Endodermal cell (in vitro differentiated cells): ENCODE data around the gene DENND5A. TPM values are rescaled to one million over a fixed set of nuclear protein-coding genes. Genes with fewer than 3 reads are reported as not detected.

ENCODE experiments used
- DNase-seq: peaks from one replicate; pipeline ENCODE4 v3.0.0-alpha.2; 2017
- H3K27ac ChIP-seq: 2 replicates; pipeline ENCODE4 v1.5.1; 2013; ENCODE audit warnings: mild to moderate bottlenecking, low read depth, low read length, moderate library complexity
- H3K27me3 ChIP-seq: 2 replicates; pipeline ENCODE4 v1.6.1; 2013; ENCODE audit warnings: mild to moderate bottlenecking, low read length, moderate library complexity; ENCODE audit not compliant: insufficient read depth, control insufficient read depth, poor library complexity, severe bottlenecking
- H3K36me3 ChIP-seq: 2 replicates; pipeline ENCODE4 v1.7.0; 2013; ENCODE audit warnings: mild to moderate bottlenecking, low read length, moderate library complexity; ENCODE audit not compliant: control insufficient read depth, insufficient read depth
- H3K4me1 ChIP-seq: one replicate; pipeline ENCODE4 v1.7.0; 2013; ENCODE audit warnings: low read length; ENCODE audit not compliant: control insufficient read depth, insufficient read depth
- H3K4me3 ChIP-seq: 2 replicates; pipeline ENCODE4 v1.5.1; 2013; ENCODE audit warnings: mild to moderate bottlenecking, low read length, moderate library complexity
- H3K9ac ChIP-seq: 2 replicates; pipeline ENCODE4 v1.6.1; 2013; ENCODE audit warnings: mild to moderate bottlenecking, low read length, moderate library complexity; ENCODE audit not compliant: poor library complexity, severe bottlenecking; ENCODE audit errors: extremely low read depth
- H3K9me3 ChIP-seq: 2 replicates; pipeline ENCODE4 v1.6.1; 2013; ENCODE audit warnings: mild to moderate bottlenecking, low read length, moderate library complexity; ENCODE audit not compliant: control insufficient read depth
- H3K27ac Mint-ChIP-seq: 2 replicates; pipeline ENCODE4 v1.8.0; 2020; ENCODE audit warnings: mixed read lengths
- H3K27me3 Mint-ChIP-seq: 2 replicates; pipeline ENCODE4 v1.8.0; 2021; ENCODE audit warnings: mild to moderate bottlenecking, mixed read lengths; ENCODE audit not compliant: insufficient read depth
- H3K36me3 Mint-ChIP-seq: 2 replicates; pipeline ENCODE4 v1.8.0; 2020; ENCODE audit warnings: low read depth, mixed read lengths
- H3K4me1 Mint-ChIP-seq: 2 replicates; pipeline ENCODE4 v1.8.0; 2020; ENCODE audit warnings: mixed read lengths
- H3K4me3 Mint-ChIP-seq: 2 replicates; pipeline ENCODE4 v1.8.0; 2020; ENCODE audit warnings: mild to moderate bottlenecking, moderate library complexity, mixed read lengths
- H3K9me3 Mint-ChIP-seq: 2 replicates; pipeline ENCODE4 v1.8.0; 2020; ENCODE audit warnings: mild to moderate bottlenecking, mixed read lengths
- WGBS, 2 experiments: methylation state at CpG; one replicate each; pipeline versions ENCODE4 v1.1.5 to v1.1.7; 2013; ENCODE audit warnings: missing lambda C conversion rate in 2 of 2, mixed read lengths in 1 of 2; ENCODE audit not compliant: insufficient coverage in 1 of 2, insufficient read length in 1 of 2; 5-methylcytosine and 5-hydroxymethylcytosine counted together
- total RNA-seq, 2 donors: library from RNA; stranded (reverse); fragmentation: NEBNext Ultra II Directional in 1 of 2; extraction: Animal tissue kit (Norgen Biotek cat#: 25700) in 1 of 2; gene quantifications; 2 replicates in 1 of 2; 3 replicates in 1 of 2; pipeline ENCODE4 v1.2.1, GENCODE V29; 2021
- TF ChIP-seq, protein P1 (sequence below): fragments of 200-600 bp; sonication (generic); conservative IDR thresholded peaks from 2 replicates; pipeline ENCODE4 v1.5.0; 2021; ENCODE audit warnings: antibody characterized with exemption, mild to moderate bottlenecking

Gene DENND5A
- total RNA-seq, 2 donors from 2014 or later: 119 to 171 TPM

DNA sequence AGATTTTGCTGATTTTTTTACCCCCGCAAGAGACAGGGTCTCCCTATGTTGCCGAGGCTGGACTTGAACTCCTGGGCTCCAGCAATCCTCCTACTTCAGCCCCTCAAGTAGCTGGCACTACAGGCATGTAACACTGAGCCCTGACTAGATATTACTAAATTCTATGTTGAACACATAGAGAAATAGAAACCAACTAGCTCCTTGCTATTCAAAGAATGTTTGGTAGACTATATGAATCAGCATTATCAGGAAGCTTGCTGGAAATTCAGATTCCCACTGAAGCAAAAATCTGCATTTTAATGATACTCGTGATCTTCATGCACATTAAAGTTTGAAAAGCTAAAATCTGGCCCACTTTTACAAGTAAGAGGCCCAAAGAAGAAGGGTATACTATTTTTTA, 37.3 kb upstream of the DENND5A start:
- H3K4me3 ChIP-seq: no peak overlapping the region
- Mint-ChIP-seq H3K27ac (no peak overlapping the region), H3K36me3 (peaks cover 13% of the 10 kb centered on the region), H3K9me3 (no peaks in the 10 kb centered on the region), H3K4me3 (no peak overlapping the region), H3K27me3 (no peaks in the 10 kb centered on the region), H3K4me1 (no peaks in the 10 kb centered on the region)
- no peaks in the 10 kb centered on the region for H3K9me3 ChIP-seq
- H3K9ac ChIP-seq: no peak overlapping the region
- no peaks in the 10 kb centered on the region for H3K27me3 ChIP-seq
- DNase-seq: no peak
- H3K4me1 ChIP-seq: no peaks in the 10 kb centered on the region
- H3K27ac ChIP-seq: no peak overlapping the region
- TF ChIP-seq, protein P1, sequence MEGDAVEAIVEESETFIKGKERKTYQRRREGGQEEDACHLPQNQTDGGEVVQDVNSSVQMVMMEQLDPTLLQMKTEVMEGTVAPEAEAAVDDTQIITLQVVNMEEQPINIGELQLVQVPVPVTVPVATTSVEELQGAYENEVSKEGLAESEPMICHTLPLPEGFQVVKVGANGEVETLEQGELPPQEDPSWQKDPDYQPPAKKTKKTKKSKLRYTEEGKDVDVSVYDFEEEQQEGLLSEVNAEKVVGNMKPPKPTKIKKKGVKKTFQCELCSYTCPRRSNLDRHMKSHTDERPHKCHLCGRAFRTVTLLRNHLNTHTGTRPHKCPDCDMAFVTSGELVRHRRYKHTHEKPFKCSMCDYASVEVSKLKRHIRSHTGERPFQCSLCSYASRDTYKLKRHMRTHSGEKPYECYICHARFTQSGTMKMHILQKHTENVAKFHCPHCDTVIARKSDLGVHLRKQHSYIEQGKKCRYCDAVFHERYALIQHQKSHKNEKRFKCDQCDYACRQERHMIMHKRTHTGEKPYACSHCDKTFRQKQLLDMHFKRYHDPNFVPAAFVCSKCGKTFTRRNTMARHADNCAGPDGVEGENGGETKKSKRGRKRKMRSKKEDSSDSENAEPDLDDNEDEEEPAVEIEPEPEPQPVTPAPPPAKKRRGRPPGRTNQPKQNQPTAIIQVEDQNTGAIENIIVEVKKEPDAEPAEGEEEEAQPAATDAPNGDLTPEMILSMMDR: no peak
- no CpG with 5 or more reads among the region's 3 CpGs for WGBS, 2 experiments
- peaks cover 23% of the 10 kb centered on the region for H3K36me3 ChIP-seq

DNA sequence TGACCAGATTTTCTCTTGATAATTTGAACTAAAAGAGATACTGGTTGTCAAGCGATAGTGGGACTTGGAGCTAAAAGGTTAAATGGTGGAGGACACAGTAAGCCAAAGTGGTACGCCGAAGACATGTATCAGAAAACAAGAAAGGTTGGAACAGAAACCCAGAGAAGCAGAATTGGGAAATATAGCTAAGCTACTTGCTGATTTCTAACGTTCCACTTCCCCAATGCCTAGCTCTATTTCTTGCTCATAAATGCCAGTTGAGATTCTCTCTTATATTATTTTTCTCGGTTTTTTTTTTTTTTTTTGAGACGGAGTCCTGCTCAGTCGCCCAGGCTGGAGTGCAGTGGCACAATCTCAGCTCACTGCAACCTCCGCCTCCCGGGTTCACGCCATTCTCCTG, 36.6 kb upstream of the DENND5A start:
- Mint-ChIP-seq H3K27ac (no peak overlapping the region), H3K9me3 (no peaks in the 10 kb centered on the region), H3K4me3 (no peak overlapping the region), H3K36me3 (peaks cover 16% of the 10 kb centered on the region), H3K27me3 (no peaks in the 10 kb centered on the region), H3K4me1 (no peaks in the 10 kb centered on the region)
- Histone ChIP-seq H3K9ac (no peak overlapping the region), H3K27me3 (no peaks in the 10 kb centered on the region), H3K9me3 (no peaks in the 10 kb centered on the region), H3K27ac (no peak overlapping the region), H3K36me3 (peaks cover 27% of the 10 kb centered on the region), H3K4me3 (no peak overlapping the region), H3K4me1 (no peaks in the 10 kb centered on the region)
- TF ChIP-seq, protein P1: no peak
- 92 to 97% methylated on average over 5 of the region's 10 CpGs for WGBS, 2 experiments
- no peak for DNase-seq

DNA sequence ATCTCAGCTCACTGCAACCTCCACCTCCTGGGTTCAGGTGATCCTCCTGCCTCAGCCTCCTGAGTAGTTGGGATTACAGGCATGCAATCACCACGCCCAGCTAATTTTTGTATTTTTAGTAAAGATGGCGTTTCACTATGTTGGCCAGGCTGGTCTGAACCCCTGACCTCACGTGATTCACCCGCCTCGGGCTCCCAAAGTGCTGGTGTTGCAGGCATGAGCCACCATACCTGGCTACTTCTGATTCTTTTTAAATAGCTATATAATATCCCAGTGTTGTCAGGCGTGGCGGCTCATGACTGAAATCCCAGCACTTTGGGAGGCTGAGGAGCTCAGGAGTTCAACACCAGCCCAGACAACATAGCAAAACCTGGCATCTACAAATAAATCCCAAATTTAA, 28.5 kb upstream of the DENND5A start:
- WGBS, 2 experiments: 96 to 97% methylated on average over 7 of the region's 7 CpGs
- Mint-ChIP-seq H3K27me3 (no peaks in the 10 kb centered on the region), H3K36me3 (peaks cover 53% of the 10 kb centered on the region), H3K4me3 (no peak overlapping the region), H3K27ac (no peak overlapping the region), H3K9me3 (no peaks in the 10 kb centered on the region), H3K4me1 (no peaks in the 10 kb centered on the region)
- TF ChIP-seq, protein P1: no peak
- DNase-seq: no peak
- no peaks in the 10 kb centered on the region for H3K4me1 ChIP-seq
- H3K27ac ChIP-seq: no peak overlapping the region
- no peaks in the 10 kb centered on the region for H3K27me3 ChIP-seq
- no peak overlapping the region for H3K4me3 ChIP-seq
- peaks cover 64% of the 10 kb centered on the region for H3K36me3 ChIP-seq
- no peaks in the 10 kb centered on the region for H3K9me3 ChIP-seq
- no peak overlapping the region for H3K9ac ChIP-seq
